NCI-H2107 treated with DMSO at 0.1 percent for 48 hours (cell line): ENCODE measurements around the gene RGS12.
A peak's percentile ranks its signal among the peaks of the same experiment; 100 is the strongest.

ENCODE experiments used
- DNase-seq: peaks from one replicate; lab custom pipeline; 2025; ENCODE audit not compliant: unreplicated experiment; lab: John Stamatoyannopoulos, UW

The RGS12 gene

DNA sequence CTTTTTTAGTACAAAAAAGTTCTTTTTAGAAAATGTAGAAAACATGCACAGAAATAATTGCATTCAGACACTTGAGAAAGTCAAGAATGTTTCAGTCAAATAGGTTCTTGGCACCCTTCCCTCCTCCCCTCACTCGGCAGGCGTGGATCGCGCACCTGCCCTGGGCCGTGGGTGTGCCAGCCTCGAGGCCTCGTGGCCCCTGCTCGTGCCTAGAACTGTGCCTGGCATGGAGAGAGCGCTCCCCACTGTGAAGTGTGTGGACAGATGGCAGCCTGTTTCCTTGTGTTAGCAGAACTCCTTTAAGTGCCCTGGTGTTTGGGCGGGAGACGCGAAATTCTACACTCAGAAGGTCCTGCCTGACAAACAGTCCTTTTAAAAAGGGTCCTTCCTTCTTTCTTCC is 14.7 kb downstream of the RGS12 start:
- DNase-seq = no peak

DNA sequence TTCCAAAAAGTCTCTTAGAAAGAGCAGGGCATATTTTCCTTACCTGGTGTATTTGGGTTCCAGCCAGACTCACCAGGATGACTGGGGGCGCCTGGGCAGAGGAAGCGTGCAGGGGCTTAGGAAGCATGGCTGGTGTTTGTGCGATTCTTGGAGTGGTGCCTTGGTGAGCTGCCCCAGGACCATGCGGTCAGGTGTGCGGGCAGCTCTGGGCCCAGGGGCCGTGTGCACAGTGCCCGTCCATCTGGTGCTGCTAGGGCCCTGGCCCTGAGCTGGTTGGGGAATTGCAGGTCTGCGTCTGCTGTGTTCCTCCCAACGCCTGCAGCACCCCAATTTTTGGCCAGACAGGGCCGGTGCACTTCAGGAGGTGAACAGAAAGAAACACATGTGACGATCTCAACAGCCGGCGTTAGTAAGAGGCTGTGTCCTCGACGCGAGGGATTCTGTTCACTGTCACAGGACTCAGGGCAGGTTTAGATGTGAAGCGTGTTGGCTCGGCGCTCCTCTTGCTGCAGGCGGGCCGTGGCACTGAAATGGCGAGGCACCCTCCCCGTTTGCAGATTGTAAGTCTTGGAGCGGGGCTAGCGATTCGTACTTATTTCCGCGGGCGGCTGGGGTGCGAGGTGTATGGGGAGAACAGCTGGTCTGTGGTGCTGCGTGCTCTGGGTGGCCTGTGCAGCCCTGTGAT is 15.2 kb downstream of the RGS12 start:
- DNase-seq = no peak

- DNase-seq = peak; percentile 11
These were observed 15.9 kb downstream of the RGS12 start for GRCh38 chr4:3308691-3309090.

DNA sequence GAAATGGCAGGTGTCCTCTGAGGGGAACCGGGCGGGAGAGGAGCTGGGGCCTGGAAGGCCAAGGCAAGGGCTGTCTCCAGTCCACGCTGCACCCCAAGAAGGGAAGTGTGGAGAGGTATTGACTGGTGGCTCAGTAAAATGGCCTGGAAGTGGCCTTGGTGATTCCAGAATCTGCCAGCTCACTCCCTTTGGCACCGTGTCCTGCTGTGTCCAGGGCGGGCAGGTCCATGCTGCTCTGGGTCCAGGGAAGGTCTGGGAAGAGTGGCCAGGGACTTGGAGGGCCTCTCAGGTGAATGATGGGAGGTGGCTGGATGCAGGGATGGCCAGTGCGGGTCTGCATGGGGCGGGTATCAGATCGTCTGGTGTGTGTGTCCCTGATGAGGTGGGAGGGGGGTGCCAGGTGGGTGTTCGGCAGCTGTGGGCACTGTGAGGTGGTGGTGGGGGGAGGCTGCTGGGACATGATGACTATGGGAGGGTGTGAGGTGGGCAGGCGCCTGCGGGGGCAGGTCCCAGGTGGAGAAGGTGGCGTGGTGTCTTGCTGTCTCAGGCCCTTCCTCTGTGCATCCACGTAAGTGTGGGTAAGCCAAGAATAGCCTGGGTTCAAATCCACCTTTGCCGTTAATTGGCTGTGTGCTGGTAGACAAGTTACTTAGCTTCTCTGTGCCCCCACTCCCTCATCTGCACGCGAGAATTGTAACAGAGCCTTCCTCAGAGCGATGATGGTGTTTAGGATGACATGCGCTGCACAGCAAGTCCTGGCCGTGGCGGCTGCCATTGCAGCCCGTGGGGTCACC is 17.7 kb downstream of the RGS12 start:
- no peak for DNase-seq

GRCh38 chr4:3311095-3311372 is 18.2 kb downstream of the RGS12 start:
- no peak for DNase-seq

GRCh38 chr4:3311489-3312171 is 18.8 kb downstream of the RGS12 start:
- DNase-seq = no peak

- no peak for DNase-seq
These were observed 19.5 kb downstream of the RGS12 start for GRCh38 chr4:3312362-3312761.

DNA sequence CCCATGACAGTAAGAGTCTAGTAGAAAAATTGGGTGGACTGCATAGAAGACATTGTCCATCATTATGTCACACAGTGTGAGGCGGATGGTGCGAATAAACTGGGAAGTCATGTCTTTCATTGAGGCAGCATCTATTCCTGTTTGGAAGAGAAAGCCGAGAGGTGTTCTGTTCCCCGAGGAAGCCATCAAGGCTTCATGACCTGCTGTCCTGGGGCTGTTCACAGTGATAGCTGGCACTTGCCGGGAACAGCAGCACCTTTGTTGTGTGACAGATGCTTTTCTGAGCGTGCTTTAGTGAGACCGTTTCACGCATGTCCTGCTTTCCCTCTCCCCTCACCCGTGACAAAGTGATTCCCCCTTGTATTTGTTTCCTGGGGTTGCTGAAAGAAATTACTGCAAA is 20.3 kb downstream of the RGS12 start:
- DNase-seq = no peak

DNA sequence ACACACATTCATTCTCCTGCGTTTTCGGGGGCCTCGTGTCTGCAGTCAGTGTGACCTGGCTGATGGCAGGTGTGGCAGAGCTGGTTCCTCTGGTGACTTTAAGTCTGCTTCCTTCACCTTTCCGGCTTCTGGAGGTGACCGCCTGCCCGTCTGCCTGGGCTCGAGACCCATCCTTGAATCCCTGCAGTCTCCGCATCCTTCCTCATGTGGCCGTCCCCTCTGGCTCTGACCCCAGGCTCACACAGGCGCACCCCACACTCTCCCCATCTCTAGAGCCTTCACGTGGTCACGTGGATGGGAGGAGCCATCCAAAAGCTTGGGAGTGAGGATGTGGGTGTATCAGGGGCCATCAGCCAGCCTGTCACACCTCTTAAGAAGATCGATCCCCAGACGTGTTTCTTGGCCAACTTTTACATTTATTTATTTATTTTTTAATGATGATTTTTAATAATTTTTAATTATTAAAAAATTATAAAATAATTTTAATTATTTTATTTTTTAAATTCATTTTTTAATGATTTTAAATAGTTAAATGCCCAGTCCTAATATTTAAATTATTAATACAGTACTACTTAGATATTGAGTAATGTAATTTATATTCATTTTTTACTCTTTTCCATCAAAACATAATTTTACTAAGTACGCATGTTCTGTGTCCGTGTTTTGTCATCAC is 20.9 kb downstream of the RGS12 start:
- no peak for DNase-seq

DNA sequence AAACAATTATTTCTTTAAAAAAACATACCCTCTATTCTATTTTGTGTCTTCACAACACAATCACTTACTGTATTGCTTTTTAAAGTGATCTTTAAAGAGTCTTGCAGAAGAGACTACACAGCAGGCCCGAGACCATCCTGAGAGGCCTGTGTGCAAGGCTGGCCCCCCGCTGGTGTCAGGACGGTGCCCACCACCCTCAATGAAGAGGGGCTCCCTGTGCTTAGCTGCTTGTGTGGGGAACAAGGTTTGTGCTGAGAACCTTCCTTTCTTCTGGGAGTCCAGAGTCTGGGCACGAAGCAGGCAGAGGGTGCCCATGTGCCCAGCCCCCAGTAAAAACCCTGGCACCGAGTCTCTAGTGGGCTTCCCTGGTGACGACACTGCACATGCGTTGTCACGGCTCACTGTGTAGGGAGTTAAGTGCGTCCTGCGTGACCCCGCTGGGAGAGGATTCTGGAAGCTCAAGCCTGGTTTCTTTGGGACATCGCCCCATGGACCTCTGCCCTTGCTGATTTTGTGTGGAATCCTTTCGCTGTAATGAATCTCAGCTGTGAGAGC is 22.0 kb downstream of the RGS12 start:
- DNase-seq = no peak

GRCh38 chr4:3315566-3315965 is 22.7 kb downstream of the RGS12 start:
- no peak for DNase-seq

GRCh38 chr4:3316146-3316545 is 23.3 kb downstream of the RGS12 start:
- no peak for DNase-seq

GRCh38 chr4:3317011-3317655 is 24.3 kb downstream of the RGS12 start:
- no peak for DNase-seq

GRCh38 chr4:3317656-3318211 is 24.9 kb downstream of the RGS12 start:
- no peak for DNase-seq

DNA sequence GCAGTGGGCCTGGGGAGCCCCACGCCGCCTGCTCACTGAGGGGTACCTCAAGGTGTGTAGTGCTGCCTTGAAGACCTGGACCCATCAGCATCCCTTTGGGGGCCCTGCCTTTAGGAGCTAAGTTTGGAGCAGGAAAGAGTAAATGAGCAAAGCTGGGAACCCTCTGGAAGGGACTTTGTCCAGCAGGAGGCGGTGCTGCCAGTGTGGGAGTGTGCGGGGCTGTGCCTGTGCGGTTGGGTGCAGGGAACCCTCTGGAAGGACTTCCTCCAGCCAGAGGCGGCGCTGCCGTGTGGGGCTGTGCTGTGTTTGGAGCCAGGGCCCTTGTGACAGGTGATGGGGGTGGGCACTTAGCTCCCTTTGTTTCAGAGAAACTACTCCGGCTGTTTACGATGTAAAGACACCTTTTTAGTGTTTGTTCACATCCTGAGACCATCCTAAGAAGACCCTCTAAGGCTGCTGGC is 25.8 kb downstream of the RGS12 start:
- DNase-seq = no peak

DNA sequence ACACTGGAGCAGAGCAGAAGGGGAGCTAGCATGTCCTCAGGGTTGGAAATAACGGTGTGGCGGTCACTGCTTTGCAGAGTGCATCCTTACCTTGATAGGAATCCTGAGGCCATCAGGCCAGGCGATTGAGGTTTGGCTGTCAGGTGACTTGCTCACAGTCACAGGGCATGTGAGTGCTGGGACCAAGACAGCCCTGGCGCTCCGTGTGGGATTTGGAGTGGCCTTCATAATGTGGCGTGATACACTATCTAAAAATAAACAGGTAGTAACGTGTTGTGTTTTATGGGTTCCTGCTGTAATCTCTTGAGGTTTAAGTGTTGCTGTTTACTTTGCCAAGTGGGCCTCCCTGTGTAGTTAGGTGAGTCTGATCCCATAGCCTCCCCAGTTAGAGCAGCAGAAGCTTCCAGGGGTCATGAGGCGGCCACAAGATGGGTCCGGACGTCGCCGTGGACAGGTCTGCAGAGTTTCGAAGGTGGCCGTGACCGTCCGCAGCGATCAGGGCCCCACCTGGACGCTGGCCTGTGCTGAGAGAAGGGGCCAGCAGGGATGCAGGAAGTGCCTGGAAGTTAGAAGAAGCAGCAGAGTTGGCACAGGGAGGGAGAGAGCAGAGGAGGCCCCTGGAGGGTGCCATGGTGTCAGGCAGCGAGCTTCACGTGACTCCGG is 27.7 kb downstream of the RGS12 start:
- peak; percentile 57 for DNase-seq

- DNase-seq = no peak
These were observed 28.6 kb downstream of the RGS12 start for GRCh38 chr4:3321295-3321889.

DNA sequence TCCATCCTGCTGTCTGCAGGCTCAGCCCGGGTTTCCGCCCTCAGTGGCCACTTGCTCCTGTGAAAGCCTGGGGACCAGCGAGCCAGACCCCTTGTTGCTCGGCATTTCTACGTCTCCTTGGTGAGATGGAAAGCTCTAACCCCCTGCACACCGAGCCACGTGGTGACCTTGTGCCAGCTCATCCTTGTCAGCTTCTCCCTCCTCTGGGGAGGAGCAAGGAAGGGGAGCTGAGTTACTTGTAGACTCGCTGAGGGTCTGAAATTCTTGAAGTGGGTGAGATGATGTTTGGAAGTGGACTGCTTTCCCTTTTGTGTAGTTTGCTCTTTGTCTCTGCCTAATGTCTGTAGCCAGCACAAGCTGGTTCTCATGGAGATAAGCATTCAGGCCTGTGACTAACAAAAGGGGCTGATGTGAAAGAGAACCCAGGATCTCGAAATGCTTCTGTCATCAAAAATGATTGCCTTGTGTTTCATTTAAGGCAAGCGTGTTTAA is 29.3 kb downstream of the RGS12 start:
- peak; percentile 53 for DNase-seq

- no peak for DNase-seq
These were observed 30.3 kb downstream of the RGS12 start for GRCh38 chr4:3323071-3323481.
